Activated CD8-positive, alpha-beta T cell treated with anti-CD3 and anti-CD28 coated beads, Interleukin-2, amount 10 ng/mL, durations not matched to agents 7 days and 5 days (primary cell): ENCODE results near the gene BANP. TPM values are rescaled to one million over a fixed set of nuclear protein-coding genes. Genes with fewer than 3 reads are reported as not detected.
"Not testable (repeated sequence)": the region's sequence is repeated elsewhere in the genome, so short reads cannot be mapped to it uniquely, and the experiment has no call there.

Source experiments
- ATAC-seq: fragments of 150-1000 bp; cut with Tn5 transposase; one replicate; pipeline ENCODE4 v1.10.0; 2021; ENCODE audit warnings: moderate library complexity
- CTCF ChIA-PET: fragments of 350-600 bp; sonication (Branson Sonifier 250); formaldehyde crosslinking; loops from one replicate; lab custom pipeline; 2021; ENCODE audit warnings: antibody characterized with exemption; lab: Charles Lee
- POLR2A ChIA-PET: fragments of 350-600 bp; sonication (Branson Sonifier 250); formaldehyde crosslinking; loops from one replicate; lab custom pipeline; 2021; ENCODE audit warnings: antibody characterized with exemption; lab: Charles Lee
- DNase-seq: peaks from one replicate; pipeline ENCODE4 v3.0.0-alpha.2; 2020
- H3K27ac Mint-ChIP-seq: one replicate; pipeline ENCODE4 v1.8.0; 2021; ENCODE audit warnings: mild to moderate bottlenecking, mixed read lengths
- H3K27me3 Mint-ChIP-seq: one replicate; pipeline ENCODE4 v1.8.0; 2021; ENCODE audit warnings: low read depth, mixed read lengths
- H3K36me3 Mint-ChIP-seq: one replicate; pipeline ENCODE4 v1.8.0; 2021; ENCODE audit warnings: low read depth, mixed read lengths
- H3K4me1 Mint-ChIP-seq: one replicate; pipeline ENCODE4 v1.8.0; 2021; ENCODE audit warnings: low read depth, mixed read lengths
- H3K4me3 Mint-ChIP-seq: one replicate; pipeline ENCODE4 v1.8.0; 2021; ENCODE audit warnings: mild to moderate bottlenecking, mixed read lengths
- H3K9me3 Mint-ChIP-seq: one replicate; pipeline ENCODE4 v1.8.0; 2022; ENCODE audit warnings: mixed read lengths; ENCODE audit not compliant: insufficient read depth
- total RNA-seq, 2 experiments: library from RNA; stranded (reverse); gene quantifications; one replicate each; pipeline ENCODE4 v1.2.3, GENCODE V29; 2021

The BANP gene
- 10 to 100 TPM; 34.1 to 39.8 TPM for total RNA-seq

- Mint-ChIP-seq H3K4me3 (peak within 1 kb of the TSS; percentile 96), H3K27me3 (no peaks in the 10 kb centered on the region), H3K4me1 (peaks cover 79% of the 10 kb centered on the region), H3K36me3 (peaks cover 32% of the 10 kb centered on the region), H3K27ac (peak within 1 kb of the TSS; percentile 100), H3K9me3 (no peaks in the 10 kb centered on the region)
- ATAC-seq (peak; percentile 96), DNase-seq (peak; percentile 99)
- ChIA-PET POLR2A (interaction anchor here (0.5 to 2.3 kb wide), 10 partner anchors 11 to 612 kb away, joined by 3 to 20 read pairs (median 3); no protein-coding TSS in a partner anchor), CTCF (interaction anchor here (0.8 to 4.0 kb wide), 10 partner anchors 10 to 479 kb away, joined by 3 to 37 read pairs (median 4); partner anchors contain the start of gene KLHDC4)
Observed at GRCh38 chr16:87950765-87951551, at the start of gene BANP. BANP (plus strand) TSS chr16:87951434; CDS start chr16:87975116, 23,682 bp downstream.

- H3K9me3 Mint-ChIP-seq, POLR2A ChIA-PET, ATAC-seq, DNase-seq, H3K27me3 Mint-ChIP-seq, H3K27ac Mint-ChIP-seq, H3K4me3 Mint-ChIP-seq, H3K36me3 Mint-ChIP-seq: not testable (repeated sequence)
- peaks cover 30% of the 10 kb centered on the region for H3K4me1 Mint-ChIP-seq
- CTCF ChIA-PET, result interaction anchor here (0.7 to 4.5 kb wide), 6 partner anchors 9 to 126 kb away, joined by 3 to 23 read pairs (median 6); partner anchors contain the start of gene SLC7A5
Observed at GRCh38 chr16:87904963-87905362, 46.3 kb upstream of the BANP start.

- H3K36me3 Mint-ChIP-seq, ATAC-seq, POLR2A ChIA-PET, H3K27ac Mint-ChIP-seq, H3K27me3 Mint-ChIP-seq, H3K4me3 Mint-ChIP-seq, H3K9me3 Mint-ChIP-seq, DNase-seq: not testable (repeated sequence)
- peaks cover 26% of the 10 kb centered on the region for H3K4me1 Mint-ChIP-seq
- CTCF ChIA-PET, result interaction anchor here (0.7 to 4.5 kb wide), 8 partner anchors 9 to 127 kb away, joined by 3 to 23 read pairs (median 5); partner anchors contain the start of gene SLC7A5
Observed at GRCh38 chr16:87905521-87905920, 45.7 kb upstream of the BANP start.

- ATAC-seq, H3K36me3 Mint-ChIP-seq, H3K27ac Mint-ChIP-seq, DNase-seq, H3K4me3 Mint-ChIP-seq, H3K9me3 Mint-ChIP-seq, H3K27me3 Mint-ChIP-seq: not testable (repeated sequence)
- ChIA-PET POLR2A (interaction anchor here (0.6 to 0.7 kb wide), 2 partner anchors 36 to 51 kb away, joined by 3 read pairs; no protein-coding TSS in a partner anchor), CTCF (interaction anchor here (0.7 to 4.5 kb wide), 6 partner anchors 10 to 129 kb away, joined by 3 to 31 read pairs (median 16); no protein-coding TSS in a partner anchor)
- peaks cover 25% of the 10 kb centered on the region for H3K4me1 Mint-ChIP-seq
Observed at GRCh38 chr16:87908101-87908500, 43.1 kb upstream of the BANP start.

GRCh38 chr16:87909203-87909935 lies 41.9 kb upstream of the BANP start:
- ChIA-PET CTCF (interaction anchor here (0.9 to 4.5 kb wide), 10 partner anchors 11 to 130 kb away, joined by 3 to 31 read pairs (median 13); no protein-coding TSS in a partner anchor), POLR2A (interaction anchor here (0.6 to 0.9 kb wide), 2 partner anchors 34 to 41 kb away, joined by 3 read pairs; no protein-coding TSS in a partner anchor)

GRCh38 chr16:87911106-87911763 lies 40.0 kb upstream of the BANP start:
- H3K9me3 Mint-ChIP-seq, ATAC-seq, H3K36me3 Mint-ChIP-seq, H3K4me3 Mint-ChIP-seq, H3K27ac Mint-ChIP-seq, H3K27me3 Mint-ChIP-seq, DNase-seq: not testable (repeated sequence)
- CTCF ChIA-PET, result interaction anchor here (1.5 to 3.0 kb wide), 3 partner anchors 34 to 132 kb away, joined by 6 to 25 read pairs (median 10); no protein-coding TSS in a partner anchor
- POLR2A ChIA-PET, result interaction anchor here (0.6 kb wide), 1 partner anchor 524 kb away, joined by 3 read pairs; no protein-coding TSS in a partner anchor
- H3K4me1 Mint-ChIP-seq, result peaks cover 15% of the 10 kb centered on the region

More at GRCh38 chr16:87909203-87909935, 41.9 kb upstream of the BANP start:
- not testable (repeated sequence) for H3K27me3 Mint-ChIP-seq, H3K9me3 Mint-ChIP-seq, H3K4me3 Mint-ChIP-seq, H3K36me3 Mint-ChIP-seq, H3K27ac Mint-ChIP-seq
- H3K4me1 Mint-ChIP-seq, result peaks cover 23% of the 10 kb centered on the region
- peak; percentile 86 for DNase-seq
- ATAC-seq, result peak; percentile 88

- ATAC-seq, CTCF ChIA-PET, H3K36me3 Mint-ChIP-seq, H3K27me3 Mint-ChIP-seq, H3K9me3 Mint-ChIP-seq, H3K27ac Mint-ChIP-seq, POLR2A ChIA-PET, DNase-seq: not testable (repeated sequence)
- Mint-ChIP-seq H3K4me1 (peaks cover 15% of the 10 kb centered on the region), H3K4me3 (peak overlapping the region; percentile 15)
Observed at GRCh38 chr16:87912691-87913090, 38.5 kb upstream of the BANP start.

GRCh38 chr16:87914021-87914725 lies 37.1 kb upstream of the BANP start:
- ChIA-PET CTCF (interaction anchor here (1.3 to 2.1 kb wide), 2 partner anchors 9 to 135 kb away, joined by 4 to 10 read pairs; no protein-coding TSS in a partner anchor), POLR2A (interaction anchor here (1.3 kb wide), 1 partner anchor 135 kb away, joined by 3 read pairs; no protein-coding TSS in a partner anchor)
- H3K9me3 Mint-ChIP-seq, ATAC-seq, H3K27me3 Mint-ChIP-seq, DNase-seq, H3K36me3 Mint-ChIP-seq, H3K4me3 Mint-ChIP-seq, H3K27ac Mint-ChIP-seq: not testable (repeated sequence)
- H3K4me1 Mint-ChIP-seq, result peaks cover 11% of the 10 kb centered on the region

- POLR2A ChIA-PET, result no interaction called here
- CTCF ChIA-PET, result interaction anchor here (1.3 to 2.1 kb wide), 2 partner anchors 9 to 136 kb away, joined by 4 to 10 read pairs; no protein-coding TSS in a partner anchor
- H3K27me3 Mint-ChIP-seq, result peaks cover 6% of the 10 kb centered on the region
- DNase-seq (no peak), ATAC-seq (no peak)
- H3K4me1 Mint-ChIP-seq, result peaks cover 6% of the 10 kb centered on the region
- H3K9me3 Mint-ChIP-seq, result no peaks in the 10 kb centered on the region
- H3K4me3 Mint-ChIP-seq, result no peak overlapping the region
- H3K36me3 Mint-ChIP-seq, result no peaks in the 10 kb centered on the region
- H3K27ac Mint-ChIP-seq, result no peak overlapping the region
Observed at GRCh38 chr16:87914812-87915211, 36.4 kb upstream of the BANP start.

GRCh38 chr16:87917503-87917902 lies 33.7 kb upstream of the BANP start:
- Mint-ChIP-seq H3K36me3 (no peaks in the 10 kb centered on the region), H3K4me1 (peaks cover 2% of the 10 kb centered on the region), H3K27ac (no peak overlapping the region), H3K27me3 (peaks cover 6% of the 10 kb centered on the region), H3K9me3 (no peaks in the 10 kb centered on the region), H3K4me3 (no peak overlapping the region)
- ChIA-PET CTCF (no interaction called here), POLR2A (no interaction called here)
- ATAC-seq (no peak), DNase-seq (no peak)
